Loucy (cell line): ENCODE measurements around the gene PRR35.

Experiments used
- H2AFZ ChIP-seq: fragments of 200-600 bp; sonication (generic); 2 replicates; pipeline ENCODE4 v1.6.0; 2016; ENCODE audit warnings: antibody characterized with exemption, mild to moderate bottlenecking, low read length, moderate library complexity
- H3F3A ChIP-seq: fragments of 200-600 bp; 2 replicates; pipeline ENCODE4 v1.6.0; 2016; ENCODE audit warnings: antibody characterized with exemption, low read depth, mild to moderate bottlenecking
- H3K27me3 ChIP-seq: fragments of 200-600 bp; sonication (generic); 2 replicates; pipeline ENCODE4 v1.6.1; 2014; ENCODE audit warnings: low read length, mild to moderate bottlenecking; ENCODE audit not compliant: insufficient read depth, poor library complexity, severe bottlenecking
- H3K36me3 ChIP-seq: fragments of 200-600 bp; sonication (generic); 2 replicates; pipeline ENCODE4 v1.6.1; 2016; ENCODE audit warnings: low read length; ENCODE audit not compliant: insufficient read depth
- H3K4me1 ChIP-seq: fragments of 200-600 bp; sonication (generic); 2 replicates; pipeline ENCODE4 v1.5.1; 2014; ENCODE audit warnings: low read length, mild to moderate bottlenecking; ENCODE audit not compliant: insufficient read depth, poor library complexity, severe bottlenecking
- H3K4me2 ChIP-seq: fragments of 200-600 bp; sonication (generic); 2 replicates; pipeline ENCODE4 v1.6.0; 2014; ENCODE audit warnings: antibody characterized with exemption, low read length, low read depth, mild to moderate bottlenecking; ENCODE audit not compliant: poor library complexity, severe bottlenecking
- H3K4me3 ChIP-seq: fragments of 200-600 bp; sonication (generic); 2 replicates; pipeline ENCODE4 v1.5.1; 2014; ENCODE audit warnings: low read length, mild to moderate bottlenecking, mixed read lengths; ENCODE audit not compliant: poor library complexity, severe bottlenecking
- H3K79me2 ChIP-seq: fragments of 200-600 bp; sonication (generic); 2 replicates; pipeline ENCODE4 v1.6.1; 2014; ENCODE audit warnings: low read length; ENCODE audit not compliant: insufficient read depth
- H3K9ac ChIP-seq: fragments of 200-600 bp; sonication (generic); 2 replicates; pipeline ENCODE4 v1.6.0; 2014; ENCODE audit warnings: mild to moderate bottlenecking, low read depth, low read length, moderate library complexity; ENCODE audit not compliant: poor library complexity, severe bottlenecking
- H3K9me2 ChIP-seq: fragments of 200-600 bp; sonication (generic); replicated peaks from 2 replicates; pipeline ENCODE4 v1.6.1; 2016; ENCODE audit warnings: low read depth, low read length, mixed read lengths
- H3K9me3 ChIP-seq: fragments of 200-600 bp; sonication (generic); 2 replicates; pipeline ENCODE4 v1.6.1; 2014; ENCODE audit warnings: mild to moderate bottlenecking, antibody characterized with exemption, low read length, low read depth; ENCODE audit not compliant: insufficient read depth
- H4K20me1 ChIP-seq: fragments of 200-600 bp; sonication (generic); 2 replicates; pipeline ENCODE4 v1.6.0; 2014; ENCODE audit warnings: antibody characterized with exemption, low read length, mild to moderate bottlenecking; ENCODE audit not compliant: insufficient read depth, poor library complexity, severe bottlenecking
- CTCF ChIP-seq: fragments of 200-600 bp; sonication (generic); conservative IDR thresholded peaks from 2 replicates; pipeline ENCODE4 v1.5.1; 2014; ENCODE audit warnings: mild to moderate bottlenecking, antibody characterized with exemption, low read length
- EZH2phosphoT487 ChIP-seq: fragments of 200-600 bp; IDR thresholded peaks from 2 replicates; pipeline ENCODE4 v1.6.1; 2018; ENCODE audit warnings: antibody characterized with exemption, mild to moderate bottlenecking, moderate library complexity, borderline replicate concordance

The PRR35 gene

GRCh38 chr16:518858-519257, 41.3 kb upstream of the PRR35 start:
- no peaks in the 10 kb centered on the region for H4K20me1 ChIP-seq
- H3K9ac ChIP-seq = no peak overlapping the region
- no peaks in the 10 kb centered on the region for H3K27me3 ChIP-seq
- H3K36me3 ChIP-seq = no peaks in the 10 kb centered on the region
- no peaks in the 10 kb centered on the region for H3K79me2 ChIP-seq
- H3K9me3 ChIP-seq = no peaks in the 10 kb centered on the region
- H3K9me2 ChIP-seq = no peaks in the 10 kb centered on the region
- H2AFZ ChIP-seq = no peak overlapping the region
- no peaks in the 10 kb centered on the region for H3F3A ChIP-seq
- no peaks in the 10 kb centered on the region for H3K4me1 ChIP-seq
- TF ChIP-seq CTCF (no peak), EZH2phosphoT487 (no peak)
- no peak overlapping the region for H3K4me3 ChIP-seq
- H3K4me2 ChIP-seq = no peak overlapping the region

- no peaks in the 10 kb centered on the region for H3K9me3 ChIP-seq
- H3K9ac ChIP-seq = no peak overlapping the region
- no peaks in the 10 kb centered on the region for H3K27me3 ChIP-seq
- no peaks in the 10 kb centered on the region for H3K36me3 ChIP-seq
- no peak overlapping the region for H2AFZ ChIP-seq
- no peak overlapping the region for H3K4me2 ChIP-seq
- no peak overlapping the region for H3K4me3 ChIP-seq
- H4K20me1 ChIP-seq = no peaks in the 10 kb centered on the region
- no peaks in the 10 kb centered on the region for H3K4me1 ChIP-seq
- no peaks in the 10 kb centered on the region for H3K79me2 ChIP-seq
- H3K9me2 ChIP-seq = no peaks in the 10 kb centered on the region
- no peak for TF ChIP-seq EZH2phosphoT487
- no peak for TF ChIP-seq CTCF
- H3F3A ChIP-seq = no peaks in the 10 kb centered on the region
Observed at GRCh38 chr16:519425-519824, 40.8 kb upstream of the PRR35 start.

GRCh38 chr16:519841-520687, 40.1 kb upstream of the PRR35 start:
- no peaks in the 10 kb centered on the region for H3K79me2 ChIP-seq
- H3K4me2 ChIP-seq = no peak overlapping the region
- no peak overlapping the region for H3K4me3 ChIP-seq
- no peaks in the 10 kb centered on the region for H3K27me3 ChIP-seq
- TF ChIP-seq CTCF (no peak), EZH2phosphoT487 (no peak)
- H3K9ac ChIP-seq = no peak overlapping the region
- no peak overlapping the region for H2AFZ ChIP-seq
- no peaks in the 10 kb centered on the region for H3F3A ChIP-seq
- no peaks in the 10 kb centered on the region for H4K20me1 ChIP-seq
- H3K36me3 ChIP-seq = no peaks in the 10 kb centered on the region
- H3K4me1 ChIP-seq = no peaks in the 10 kb centered on the region
- H3K9me3 ChIP-seq = no peaks in the 10 kb centered on the region
- H3K9me2 ChIP-seq = no peaks in the 10 kb centered on the region
